C4-2B (cell line): Measurements from ENCODE around the gene STK11IP.

Source experiments
- ZFX ChIP-seq: fragments of 450-650 bp; IDR thresholded peaks from 2 replicates; pipeline ENCODE4 v1.6.1; 2017
- TF ChIP-seq, protein P1 (sequence below): fragments of 450-650 bp; conservative IDR thresholded peaks from 2 replicates; pipeline ENCODE4 v1.5.1; 2017; ENCODE audit warnings: mild to moderate bottlenecking

DNA sequence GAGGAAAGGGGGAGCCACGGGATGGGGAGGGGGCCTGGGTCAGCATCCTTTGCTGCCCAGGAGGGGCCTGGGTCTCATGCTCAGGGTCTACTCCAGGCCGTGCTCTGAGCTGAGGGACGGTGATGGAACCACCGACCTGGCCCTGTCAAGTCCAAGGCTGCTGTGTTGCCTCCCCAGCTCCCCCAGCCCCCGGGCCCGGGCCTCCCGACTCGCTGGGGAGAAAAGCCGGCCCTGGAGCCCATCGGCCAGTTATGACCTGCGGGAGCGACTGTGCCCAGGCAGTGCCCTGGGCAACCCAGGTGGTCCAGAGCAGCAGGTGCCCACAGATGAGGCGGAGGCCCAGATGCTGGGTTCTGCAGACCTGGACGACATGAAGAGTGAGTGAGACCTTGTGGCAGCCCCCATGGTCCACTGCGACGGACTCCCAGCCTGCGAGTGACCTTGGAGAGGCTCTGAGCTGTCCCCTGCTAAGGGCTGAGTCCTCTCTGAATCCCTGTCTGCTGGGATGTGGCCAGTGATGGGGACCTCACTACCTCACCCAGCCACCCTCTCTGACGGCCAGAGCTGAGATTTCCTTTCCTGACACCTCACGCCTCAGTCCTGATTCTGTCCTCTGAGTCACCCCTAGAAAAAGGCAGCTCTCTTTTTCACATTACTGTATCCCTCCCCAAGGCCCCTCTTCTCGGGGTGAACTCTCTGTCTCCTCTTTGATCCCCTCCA lies 32.5 kb downstream of the STK11IP start:
- TF ChIP-seq, protein P1, sequence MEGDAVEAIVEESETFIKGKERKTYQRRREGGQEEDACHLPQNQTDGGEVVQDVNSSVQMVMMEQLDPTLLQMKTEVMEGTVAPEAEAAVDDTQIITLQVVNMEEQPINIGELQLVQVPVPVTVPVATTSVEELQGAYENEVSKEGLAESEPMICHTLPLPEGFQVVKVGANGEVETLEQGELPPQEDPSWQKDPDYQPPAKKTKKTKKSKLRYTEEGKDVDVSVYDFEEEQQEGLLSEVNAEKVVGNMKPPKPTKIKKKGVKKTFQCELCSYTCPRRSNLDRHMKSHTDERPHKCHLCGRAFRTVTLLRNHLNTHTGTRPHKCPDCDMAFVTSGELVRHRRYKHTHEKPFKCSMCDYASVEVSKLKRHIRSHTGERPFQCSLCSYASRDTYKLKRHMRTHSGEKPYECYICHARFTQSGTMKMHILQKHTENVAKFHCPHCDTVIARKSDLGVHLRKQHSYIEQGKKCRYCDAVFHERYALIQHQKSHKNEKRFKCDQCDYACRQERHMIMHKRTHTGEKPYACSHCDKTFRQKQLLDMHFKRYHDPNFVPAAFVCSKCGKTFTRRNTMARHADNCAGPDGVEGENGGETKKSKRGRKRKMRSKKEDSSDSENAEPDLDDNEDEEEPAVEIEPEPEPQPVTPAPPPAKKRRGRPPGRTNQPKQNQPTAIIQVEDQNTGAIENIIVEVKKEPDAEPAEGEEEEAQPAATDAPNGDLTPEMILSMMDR: no peak
- no peak for TF ChIP-seq ZFX
